Kidney capillary endothelial cell (primary cell): ENCODE results near the gene PPP1R1B.

Source experiments
- DNase-seq: peaks from one replicate; pipeline ENCODE4 v3.0.0-alpha.2; 2018; ENCODE audit warnings: low spot score

PPP1R1B gene

GRCh38 chr17:39600288-39600996, 26.3 kb upstream of the PPP1R1B start:
- DNase-seq: no peak

- no peak for DNase-seq
Measured at GRCh38 chr17:39600997-39601597, 25.7 kb upstream of the PPP1R1B start.

- DNase-seq: no peak
Measured at GRCh38 chr17:39601758-39602532, 24.8 kb upstream of the PPP1R1B start.

GRCh38 chr17:39602533-39603303, 24.0 kb upstream of the PPP1R1B start:
- no peak for DNase-seq

GRCh38 chr17:39603304-39604016, 23.3 kb upstream of the PPP1R1B start:
- no peak for DNase-seq

- no peak for DNase-seq
Measured at GRCh38 chr17:39604911-39605491, 21.8 kb upstream of the PPP1R1B start.

GRCh38 chr17:39605492-39606433, 21.0 kb upstream of the PPP1R1B start:
- no peak for DNase-seq

GRCh38 chr17:39606434-39607056, 20.2 kb upstream of the PPP1R1B start:
- DNase-seq: no peak

- no peak for DNase-seq
Measured at GRCh38 chr17:39607057-39607850, 19.5 kb upstream of the PPP1R1B start.

- no peak for DNase-seq
Measured at GRCh38 chr17:39607851-39608130, 19.0 kb upstream of the PPP1R1B start, which contains the start of gene NEUROD2. TSS of gene NEUROD2 (minus strand) at chr17:39607920. CDS start at chr17:39606599, 1,321 bp downstream.

- no peak for DNase-seq
Measured at GRCh38 chr17:39608142-39608981, 18.4 kb upstream of the PPP1R1B start.

GRCh38 chr17:39609416-39610025, 17.2 kb upstream of the PPP1R1B start:
- DNase-seq: no peak

- DNase-seq: no peak
Measured at GRCh38 chr17:39611401-39612112, 15.2 kb upstream of the PPP1R1B start.

GRCh38 chr17:39612291-39612894, 14.4 kb upstream of the PPP1R1B start:
- DNase-seq: no peak

- no peak for DNase-seq
Measured at GRCh38 chr17:39612935-39613464, 13.8 kb upstream of the PPP1R1B start.

GRCh38 chr17:39614545-39615157, 12.1 kb upstream of the PPP1R1B start:
- no peak for DNase-seq
